ENCODE measurements around the gene RNF168. TPM values are rescaled to one million over a fixed set of nuclear protein-coding genes. Genes with fewer than 3 reads are reported as not detected.

RNF168 gene
- total RNA-seq, 1 experiment from 2014 or later = 65.5 TPM

DNA sequence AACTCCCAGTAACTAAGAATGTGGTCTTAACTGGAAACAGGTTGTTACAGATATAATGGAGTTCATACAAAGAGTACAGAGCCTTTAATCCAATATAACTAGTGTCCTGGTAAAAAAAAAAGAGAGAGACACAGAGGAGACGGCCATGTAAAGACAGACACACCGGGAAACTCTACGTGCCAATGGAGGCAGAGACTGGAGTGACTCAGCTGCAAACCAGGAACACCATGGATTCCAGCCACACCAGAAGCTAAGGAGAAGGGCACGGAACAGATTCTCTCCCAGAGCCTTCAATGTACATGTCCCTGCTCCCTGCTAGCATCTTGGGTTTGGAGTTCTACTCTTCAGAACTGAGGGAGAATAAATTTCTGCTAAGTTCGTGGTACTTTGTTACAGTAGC is 4.5 kb downstream of the RNF168 start:
- Histone ChIP-seq H3K79me1 (ENCODE audit: insufficient read depth, low read depth, low read length, poor library complexity, severe bottlenecking) (peaks cover 4% of the 10 kb centered on the region), H2BK12ac (ENCODE audit: insufficient read length, low read depth, low read length) (no peak overlapping the region), H2AFZ (ENCODE audit: low read length) (no peak overlapping the region), H2BK120ac (ENCODE audit: low read depth, low read length, poor library complexity, severe bottlenecking) (no peak overlapping the region), H2AK5ac (ENCODE audit: insufficient read length, low read length) (no peak overlapping the region), H4K20me1 (ENCODE audit: control insufficient read depth, insufficient read depth, insufficient read length) (no peaks in the 10 kb centered on the region), H3K18ac (ENCODE audit: insufficient read length, low read depth, low read length) (no peak overlapping the region), H4K8ac (replicated peaks; ENCODE audit: insufficient read length, low read depth, low read length) (no peak overlapping the region), H3K23me2 (ENCODE audit: insufficient read length, low read depth, low read length, poor library complexity, severe bottlenecking) (peaks cover 9% of the 10 kb centered on the region), H2BK20ac (ENCODE audit: low read depth, low read length, poor library complexity, severe bottlenecking) (no peak overlapping the region), H3T11ph (ENCODE audit: low read length) (no peak overlapping the region), H3K9me3 (ENCODE audit: control insufficient read depth, low read depth, low read length) (no peaks in the 10 kb centered on the region), H3K4ac (ENCODE audit: low read depth, low read length) (no peak overlapping the region), H3K9ac (ENCODE audit: extremely low read depth, insufficient read length, low read length) (no peak overlapping the region), H3K23ac (ENCODE audit: insufficient read length, low read depth, low read length) (no peak overlapping the region), H3K4me1 (ENCODE audit: insufficient read depth, low read length) (no peaks in the 10 kb centered on the region), H4K5ac (ENCODE audit: insufficient read length, low read depth, low read length) (no peak overlapping the region), H3K27ac (ENCODE audit: insufficient read length, low read depth, low read length) (no peak overlapping the region), H2BK5ac (ENCODE audit: insufficient read length, low read length) (no peak overlapping the region), H3K56ac (ENCODE audit: insufficient read length, low read depth, low read length) (no peak overlapping the region), H4K91ac (ENCODE audit: insufficient read length, low read depth, low read length) (no peak overlapping the region), H3K27me3 (ENCODE audit: insufficient read depth, low read length) (no peaks in the 10 kb centered on the region), H3K4me2 (ENCODE audit: insufficient read depth, insufficient read length, low read length) (no peak overlapping the region), H3K14ac (ENCODE audit: insufficient read depth, low read length) (no peak overlapping the region), H3K79me2 (ENCODE audit: insufficient read depth, low read length) (peaks cover 61% of the 10 kb centered on the region), H2BK15ac (ENCODE audit: low read depth, low read length) (no peak overlapping the region)
- Mint-ChIP-seq H3K4me3 (peak overlapping the region; percentile 28 to 100; a peak in 4 of 5 replicates), H3K9me3 (no peaks in the 10 kb centered on the region), H3K36me3 (ENCODE audit: insufficient read depth in 1 of 3, low read depth in 3 of 3) (peaks cover 36 to 39% (median 36%) of the 10 kb centered on the region in 3 experiments), H3K4me1 (peaks cover 23 to 27% of the 10 kb centered on the region in 2 experiments), H3K27me3 (ENCODE audit: low read depth) (no peaks in the 10 kb centered on the region), H3K27ac (peak overlapping the region; percentile 13 to 74 (median 54); a peak in 3 of 7 replicates)
- no CpG with 5 or more reads among the region's 5 CpGs for WGBS (ENCODE audit: extremely low coverage, insufficient read length, low lambda C conversion rate)
- TF ChIP-seq, protein P1, sequence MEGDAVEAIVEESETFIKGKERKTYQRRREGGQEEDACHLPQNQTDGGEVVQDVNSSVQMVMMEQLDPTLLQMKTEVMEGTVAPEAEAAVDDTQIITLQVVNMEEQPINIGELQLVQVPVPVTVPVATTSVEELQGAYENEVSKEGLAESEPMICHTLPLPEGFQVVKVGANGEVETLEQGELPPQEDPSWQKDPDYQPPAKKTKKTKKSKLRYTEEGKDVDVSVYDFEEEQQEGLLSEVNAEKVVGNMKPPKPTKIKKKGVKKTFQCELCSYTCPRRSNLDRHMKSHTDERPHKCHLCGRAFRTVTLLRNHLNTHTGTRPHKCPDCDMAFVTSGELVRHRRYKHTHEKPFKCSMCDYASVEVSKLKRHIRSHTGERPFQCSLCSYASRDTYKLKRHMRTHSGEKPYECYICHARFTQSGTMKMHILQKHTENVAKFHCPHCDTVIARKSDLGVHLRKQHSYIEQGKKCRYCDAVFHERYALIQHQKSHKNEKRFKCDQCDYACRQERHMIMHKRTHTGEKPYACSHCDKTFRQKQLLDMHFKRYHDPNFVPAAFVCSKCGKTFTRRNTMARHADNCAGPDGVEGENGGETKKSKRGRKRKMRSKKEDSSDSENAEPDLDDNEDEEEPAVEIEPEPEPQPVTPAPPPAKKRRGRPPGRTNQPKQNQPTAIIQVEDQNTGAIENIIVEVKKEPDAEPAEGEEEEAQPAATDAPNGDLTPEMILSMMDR (conservative IDR thresholded peaks at IDR 0.05) = no peak
- DNase-seq = no peak

Data from H9 (cell line).